SK-N-SH treated with all-trans-retinoic acid at 6 μM for 48 hours (cell line): ENCODE results near the gene SOX6.

Experiments used
- ATAC-seq: fragments of 200-7000 bp; cut with Tn5 transposase; 3 replicates; pipeline ENCODE4 v1.9.1; 2020; ENCODE audit warnings: mild to moderate bottlenecking, moderate library complexity
- ARNTL ChIP-seq: fragments of 450-650 bp; formaldehyde crosslinking; IDR thresholded peaks from 2 replicates; pipeline ENCODE4 v1.5.0; 2020; ENCODE audit warnings: low read depth, mild to moderate bottlenecking, moderate library complexity, borderline replicate concordance
- BACH2 ChIP-seq: fragments of 250-450 bp; sonication (Bioruptor Pico); IDR thresholded peaks from 2 replicates; pipeline ENCODE4 v1.9.0; 2021; ENCODE audit warnings: mild to moderate bottlenecking, borderline replicate concordance
- CREB5 ChIP-seq: fragments of 250-450 bp; sonication (Bioruptor Pico); IDR thresholded peaks from 2 replicates; pipeline ENCODE4 v1.5.1; 2020; ENCODE audit warnings: low read depth, mild to moderate bottlenecking, moderate library complexity
- CSDC2 ChIP-seq: fragments of 250-450 bp; sonication (Bioruptor Pico); IDR thresholded peaks from 2 replicates; pipeline ENCODE4 v1.5.0; 2020; ENCODE audit warnings: mild to moderate bottlenecking, moderate library complexity
- CSRNP3 ChIP-seq: fragments of 250-450 bp; sonication (Bioruptor Pico); IDR thresholded peaks from 2 replicates; pipeline ENCODE4 v1.5.1; 2021; ENCODE audit warnings: mild to moderate bottlenecking, moderate library complexity
- ESRRG ChIP-seq: fragments of 250-450 bp; sonication (Bioruptor Pico); IDR thresholded peaks from 2 replicates; pipeline ENCODE4 v1.6.1; 2021; ENCODE audit warnings: mild to moderate bottlenecking
- GLIS3 ChIP-seq: fragments of 250-450 bp; sonication (Bioruptor Pico); IDR thresholded peaks from 2 replicates; pipeline ENCODE4 v1.5.0; 2020; ENCODE audit warnings: mild to moderate bottlenecking, moderate library complexity
- ISL1 ChIP-seq: fragments of 250-450 bp; sonication (Bioruptor Pico); IDR thresholded peaks from 2 replicates; pipeline ENCODE4 v2.1.2; 2022; ENCODE audit warnings: mild to moderate bottlenecking, moderate library complexity
- OSR1 ChIP-seq: fragments of 250-450 bp; sonication (Bioruptor Pico); IDR thresholded peaks from 2 replicates; pipeline ENCODE4 v1.8.0; 2022; ENCODE audit warnings: moderate library complexity, mild to moderate bottlenecking, inconsistent platforms
- PATZ1 ChIP-seq: fragments of 250-450 bp; sonication (Bioruptor Pico); IDR thresholded peaks from 2 replicates; pipeline ENCODE4 v1.8.0; 2020; ENCODE audit warnings: mild to moderate bottlenecking, moderate library complexity, borderline replicate concordance
- PPARA ChIP-seq: fragments of 250-450 bp; sonication (Bioruptor Pico); IDR thresholded peaks from 2 replicates; pipeline ENCODE4 v1.5.0; 2020; ENCODE audit warnings: mild to moderate bottlenecking, borderline replicate concordance
- RARB ChIP-seq: fragments of 250-450 bp; sonication (Bioruptor Pico); IDR thresholded peaks from 2 replicates; pipeline ENCODE4 v1.8.0; 2021; ENCODE audit warnings: mild to moderate bottlenecking, moderate library complexity
- SNAI2 ChIP-seq: fragments of 250-450 bp; sonication (Bioruptor Pico); IDR thresholded peaks from 2 replicates; pipeline ENCODE4 v1.5.0; 2020; ENCODE audit warnings: mild to moderate bottlenecking, moderate library complexity
- TCF4 ChIP-seq: fragments of 250-450 bp; sonication (Bioruptor Pico); IDR thresholded peaks from 2 replicates; pipeline ENCODE4 v1.8.0; 2021; ENCODE audit warnings: mild to moderate bottlenecking, moderate library complexity, borderline replicate concordance
- TOX ChIP-seq: fragments of 250-450 bp; sonication (Bioruptor Pico); IDR thresholded peaks from 2 replicates; pipeline ENCODE4 v1.8.0; 2021; ENCODE audit warnings: mild to moderate bottlenecking, moderate library complexity, borderline replicate concordance
- TSHZ2 ChIP-seq: fragments of 250-450 bp; sonication (Bioruptor Pico); IDR thresholded peaks from 2 replicates; pipeline ENCODE4 v1.5.0; 2020; ENCODE audit warnings: mild to moderate bottlenecking, moderate library complexity
- ZC3H10 ChIP-seq: fragments of 250-450 bp; sonication (Bioruptor Pico); IDR thresholded peaks from 2 replicates; pipeline ENCODE4 v1.5.1; 2021; ENCODE audit warnings: mild to moderate bottlenecking, moderate library complexity
- ZFP3 ChIP-seq: fragments of 250-450 bp; sonication (Bioruptor Pico); IDR thresholded peaks from 2 replicates; pipeline ENCODE4 v1.5.0; 2020; ENCODE audit warnings: mild to moderate bottlenecking, moderate library complexity
- ZFP30 ChIP-seq: fragments of 450-650 bp; formaldehyde crosslinking; IDR thresholded peaks from 2 replicates; pipeline ENCODE4 v1.5.0; 2022; ENCODE audit warnings: mild to moderate bottlenecking, moderate library complexity
- ZNF565 ChIP-seq: fragments of 450-650 bp; formaldehyde crosslinking; conservative IDR thresholded peaks from 2 replicates; pipeline ENCODE4 v1.5.0; 2020; ENCODE audit warnings: low read depth, mild to moderate bottlenecking, moderate library complexity
- ZNF70 ChIP-seq: fragments of 450-650 bp; formaldehyde crosslinking; IDR thresholded peaks from 2 replicates; pipeline ENCODE4 v1.5.0; 2020; ENCODE audit warnings: mild to moderate bottlenecking, moderate library complexity
- ZNF8 ChIP-seq: fragments of 450-650 bp; formaldehyde crosslinking; IDR thresholded peaks from 2 replicates; pipeline ENCODE4 v1.5.0; 2020; ENCODE audit warnings: mild to moderate bottlenecking, moderate library complexity

SOX6 gene

GRCh38 chr11:16318320-16318719 lies 38.0 kb downstream of the SOX6 start:
- ATAC-seq, result no peak
- no peak for TF ChIP-seq OSR1 (CRISPR knock-in tag)
- no peak for TF ChIP-seq SNAI2 (CRISPR knock-in tag)
- no peak for TF ChIP-seq ZC3H10 (CRISPR knock-in tag)
- no peak for TF ChIP-seq RARB (CRISPR knock-in tag)
- TF ChIP-seq PATZ1 (CRISPR knock-in tag), result no peak
- TF ChIP-seq ZNF565 (CRISPR knock-in tag), result no peak
- TF ChIP-seq ZFP30 (CRISPR knock-in tag), result no peak
- TF ChIP-seq ESRRG, result no peak
- no peak for TF ChIP-seq TSHZ2 (CRISPR knock-in tag)
- no peak for TF ChIP-seq CSDC2 (CRISPR knock-in tag)
- TF ChIP-seq BACH2 (CRISPR knock-in tag), result no peak
- no peak for TF ChIP-seq GLIS3
- TF ChIP-seq TOX (CRISPR knock-in tag), result no peak
- TF ChIP-seq CSRNP3 (CRISPR knock-in tag), result no peak
- TF ChIP-seq ZFP3, result no peak
- no peak for TF ChIP-seq CREB5
- TF ChIP-seq ZNF8 (CRISPR knock-in tag), result no peak
- no peak for TF ChIP-seq TCF4
- no peak for TF ChIP-seq ZNF70 (CRISPR knock-in tag)
- TF ChIP-seq, all 23 proteins: peak for 0

GRCh38 chr11:16317712-16318111 lies 38.6 kb downstream of the SOX6 start:
- no peak for ATAC-seq
- no peak for TF ChIP-seq CSDC2 (CRISPR knock-in tag)

GRCh38 chr11:16313846-16314245 lies 42.5 kb downstream of the SOX6 start:
- no peak for ATAC-seq
- TF ChIP-seq PATZ1 (CRISPR knock-in tag), result no peak
- TF ChIP-seq CSDC2 (CRISPR knock-in tag), result no peak
- no peak for TF ChIP-seq CSRNP3 (CRISPR knock-in tag)
- TF ChIP-seq ZNF565 (CRISPR knock-in tag), result no peak
- no peak for TF ChIP-seq GLIS3
- no peak for TF ChIP-seq ZC3H10 (CRISPR knock-in tag)
- TF ChIP-seq TOX (CRISPR knock-in tag), result no peak
- no peak for TF ChIP-seq SNAI2 (CRISPR knock-in tag)
- no peak for TF ChIP-seq ZFP3
- no peak for TF ChIP-seq ZFP30 (CRISPR knock-in tag)
- no peak for TF ChIP-seq ZNF8 (CRISPR knock-in tag)
- TF ChIP-seq ARNTL (CRISPR knock-in tag), result no peak
- TF ChIP-seq RARB (CRISPR knock-in tag), result no peak
- TF ChIP-seq ISL1, result no peak
- TF ChIP-seq CREB5, result no peak
- no peak for TF ChIP-seq PPARA (CRISPR knock-in tag)
